NCI-H446 treated with DMSO at 0.1 percent for 48 hours (cell line): ENCODE results near the gene PAFAH1B1.

Experiments
- DNase-seq: peaks from one replicate; lab custom pipeline; 2025; lab: John Stamatoyannopoulos, UW

Gene PAFAH1B1

GRCh38 chr17:2703181-2703580, 109.7 kb downstream of the PAFAH1B1 start:
- DNase-seq, result no peak

DNA sequence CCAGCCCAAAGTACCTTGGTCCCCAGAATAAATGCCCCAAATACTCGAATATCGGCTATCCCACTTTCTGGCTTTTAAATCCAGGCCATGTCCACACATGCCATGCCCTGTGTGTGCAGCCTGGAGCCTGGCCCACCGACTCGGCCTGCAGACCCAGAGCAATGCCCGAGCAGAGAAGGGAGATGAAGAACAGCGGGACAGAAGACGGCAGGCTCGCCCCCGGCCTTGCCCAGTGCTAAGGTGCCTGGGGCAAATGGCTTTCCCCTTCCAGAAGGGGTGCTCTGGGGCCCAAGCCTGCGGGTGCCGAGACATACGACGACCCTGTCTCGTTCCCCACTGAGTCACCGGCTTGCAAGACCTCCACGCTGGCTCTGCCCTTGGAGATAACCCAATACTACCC, 110.2 kb downstream of the PAFAH1B1 start:
- no peak for DNase-seq

DNA sequence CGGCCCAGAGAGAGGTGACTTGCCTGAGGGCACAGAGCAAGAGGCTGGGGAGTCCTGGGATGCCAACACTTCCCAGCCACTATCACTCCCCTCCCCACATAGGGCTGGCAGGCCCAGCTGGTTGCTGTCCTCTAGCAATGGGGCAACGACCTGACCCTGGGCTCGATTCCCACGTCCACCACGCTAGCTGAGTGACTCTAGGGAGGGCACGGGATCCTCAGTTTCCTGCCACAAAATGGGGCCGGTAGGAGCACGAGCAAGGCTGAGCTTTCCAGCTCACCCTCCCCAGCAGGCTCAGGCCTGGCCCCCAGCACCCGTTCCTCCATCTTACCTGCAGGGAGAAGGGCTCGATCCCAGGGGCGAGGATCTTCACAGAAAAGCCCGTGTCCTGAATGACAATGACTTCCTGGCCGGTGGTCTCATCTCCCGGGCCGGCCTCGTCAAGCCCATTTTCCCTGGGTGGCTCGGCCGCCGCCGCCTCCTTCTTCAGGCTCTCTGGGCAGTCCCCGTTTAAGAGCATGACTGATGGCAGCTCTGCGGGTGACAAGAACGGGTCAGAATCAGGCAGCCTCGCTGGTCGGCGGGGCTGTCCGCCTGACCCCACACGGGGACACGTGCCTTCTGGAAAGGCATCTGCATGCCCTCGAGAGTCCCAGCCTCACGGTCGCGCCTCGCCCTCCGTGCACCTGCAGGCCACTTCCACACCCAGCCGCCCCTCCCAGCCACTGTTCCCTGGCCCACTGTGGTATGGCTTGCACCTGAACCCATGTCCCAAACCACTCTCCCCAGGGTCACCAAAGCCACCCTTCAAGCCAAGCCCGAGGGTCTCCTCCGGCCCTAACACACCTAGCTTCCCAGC, 110.8 kb downstream of the PAFAH1B1 start:
- DNase-seq, result no peak

DNA sequence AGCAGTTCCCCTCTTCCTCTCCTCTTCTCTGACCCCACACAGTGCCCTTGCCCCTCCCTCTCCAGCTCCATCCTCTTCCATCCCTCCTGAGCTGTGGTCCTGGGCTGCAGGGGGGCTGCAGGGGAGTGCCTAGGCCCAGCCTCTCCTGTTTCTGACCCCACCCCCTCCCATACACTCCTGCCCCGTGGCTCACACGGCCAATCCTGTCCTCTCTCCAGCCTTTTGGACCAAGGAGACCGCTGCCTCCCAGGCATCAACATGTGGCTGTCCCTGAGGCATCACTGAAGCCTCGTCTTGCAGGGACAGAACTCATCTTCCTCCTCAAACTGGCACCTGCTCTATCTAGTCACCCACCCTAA, 111.4 kb downstream of the PAFAH1B1 start:
- no peak for DNase-seq

DNA sequence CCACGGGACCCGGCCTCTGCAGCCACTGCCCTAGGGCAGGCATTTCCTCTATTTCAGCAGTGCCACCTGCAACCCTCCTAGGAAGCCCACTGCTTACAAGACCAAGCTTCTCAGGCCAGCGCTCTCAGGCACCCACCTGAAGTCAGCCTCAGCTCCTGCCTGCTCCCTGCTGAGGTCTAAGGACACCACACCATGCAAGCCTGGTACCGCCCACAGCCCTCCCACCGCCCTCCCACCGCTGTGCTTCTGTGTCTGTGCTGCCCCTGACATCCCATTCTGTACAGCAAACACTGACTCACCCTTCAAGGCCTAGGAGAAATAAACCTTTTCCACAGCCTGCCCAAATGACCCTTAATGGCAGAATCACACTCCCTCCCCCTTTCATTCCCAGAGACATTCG, 111.8 kb downstream of the PAFAH1B1 start:
- no peak for DNase-seq

- no peak for DNase-seq
These were observed 112.7 kb downstream of the PAFAH1B1 start for GRCh38 chr17:2705888-2706795.

GRCh38 chr17:2706911-2707510, 113.6 kb downstream of the PAFAH1B1 start:
- no peak for DNase-seq

DNA sequence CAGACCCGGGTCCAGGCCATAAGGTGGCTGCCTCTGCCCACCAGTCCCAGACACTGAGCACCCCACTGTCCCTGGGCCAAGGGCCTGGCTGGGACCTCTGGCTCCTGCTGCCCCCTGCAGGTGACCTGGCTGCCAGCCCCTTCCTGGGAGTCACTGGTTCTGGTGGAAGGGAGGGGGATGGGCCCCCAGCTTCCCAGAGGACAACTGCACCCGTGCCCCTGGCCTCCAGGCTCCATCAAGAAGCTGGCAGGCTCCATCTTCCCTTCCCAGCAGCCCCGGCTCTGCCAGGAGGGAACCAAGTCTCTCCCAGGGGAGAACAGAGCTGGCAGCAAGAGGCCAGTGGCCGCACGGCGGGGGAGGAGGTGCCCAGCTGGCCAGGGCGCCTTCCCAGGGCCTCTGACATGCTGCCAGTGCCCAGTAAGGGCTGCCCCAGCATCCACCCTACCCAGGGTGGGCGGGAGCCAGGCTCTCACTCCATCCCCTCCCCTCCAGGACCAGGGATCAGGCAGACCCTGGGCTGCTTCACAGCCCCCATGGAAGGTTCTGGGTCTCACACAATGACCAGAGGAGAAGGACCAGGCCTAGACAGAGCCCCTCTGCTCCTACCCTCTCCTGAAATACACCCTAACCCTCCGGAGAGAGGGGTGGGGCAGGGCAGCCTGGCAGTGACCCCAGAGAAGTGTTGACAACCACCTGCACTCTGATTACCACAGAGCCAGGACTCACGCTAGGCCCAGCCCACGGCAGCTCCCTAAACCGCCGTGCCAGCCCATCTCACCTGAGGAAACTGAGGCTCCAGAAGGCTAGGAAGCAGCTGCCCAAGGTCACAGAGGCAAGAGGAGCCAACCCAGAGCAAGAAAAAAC, 114.5 kb downstream of the PAFAH1B1 start:
- no peak for DNase-seq

- DNase-seq, result no peak
These were observed 115.2 kb downstream of the PAFAH1B1 start for GRCh38 chr17:2708585-2709182.

GRCh38 chr17:2709183-2709661, 115.8 kb downstream of the PAFAH1B1 start:
- DNase-seq, result no peak

GRCh38 chr17:2710071-2710802, 116.8 kb downstream of the PAFAH1B1 start:
- no peak for DNase-seq

DNA sequence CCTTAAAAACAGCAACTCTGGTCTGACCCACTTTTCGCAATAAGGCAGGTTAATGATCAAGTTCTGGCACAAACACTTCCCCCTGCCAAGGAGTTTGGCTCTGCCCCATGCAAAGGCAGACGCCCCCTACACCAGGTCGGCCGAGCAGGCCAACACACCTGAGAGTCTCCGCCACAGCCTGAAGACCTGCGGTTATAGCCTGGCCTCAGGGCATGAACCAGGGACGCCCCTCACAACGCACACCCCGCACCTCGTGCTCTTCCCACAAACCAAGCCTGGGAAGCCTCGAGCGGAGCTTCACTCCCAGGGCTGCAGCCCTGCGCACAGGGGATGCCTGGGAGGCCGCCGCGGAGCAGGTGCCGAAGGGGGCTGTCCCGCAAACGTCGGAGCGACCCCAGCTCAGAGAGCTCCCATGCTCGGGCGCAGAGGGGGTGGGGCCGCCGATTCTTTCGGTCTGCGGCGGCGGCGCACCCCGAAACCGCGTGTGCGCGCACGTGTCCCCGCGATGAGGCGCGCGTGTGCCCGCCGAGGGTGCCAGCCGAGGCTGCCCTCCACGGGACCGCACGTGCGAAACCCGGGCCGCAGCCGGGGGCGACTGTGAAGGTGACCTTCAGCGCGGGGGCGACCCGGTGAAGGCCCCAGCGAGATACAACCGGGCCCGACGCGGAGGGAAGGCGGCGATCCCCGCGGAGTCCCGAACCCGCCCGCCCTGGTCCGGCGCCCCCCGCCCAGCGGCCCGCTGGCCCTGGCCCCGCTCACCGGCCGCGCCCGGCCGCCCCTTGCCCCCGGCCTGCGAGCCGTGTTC, 117.6 kb downstream of the PAFAH1B1 start:
- no peak for DNase-seq

- peak; percentile 67 for DNase-seq
These were observed 118.3 kb downstream of the PAFAH1B1 start, which contains the start of gene CLUH for GRCh38 chr17:2711608-2712299. Gene CLUH, minus strand, starts transcription at chr17:2711764. Its CDS starts 103 bp downstream, at chr17:2711661.

DNA sequence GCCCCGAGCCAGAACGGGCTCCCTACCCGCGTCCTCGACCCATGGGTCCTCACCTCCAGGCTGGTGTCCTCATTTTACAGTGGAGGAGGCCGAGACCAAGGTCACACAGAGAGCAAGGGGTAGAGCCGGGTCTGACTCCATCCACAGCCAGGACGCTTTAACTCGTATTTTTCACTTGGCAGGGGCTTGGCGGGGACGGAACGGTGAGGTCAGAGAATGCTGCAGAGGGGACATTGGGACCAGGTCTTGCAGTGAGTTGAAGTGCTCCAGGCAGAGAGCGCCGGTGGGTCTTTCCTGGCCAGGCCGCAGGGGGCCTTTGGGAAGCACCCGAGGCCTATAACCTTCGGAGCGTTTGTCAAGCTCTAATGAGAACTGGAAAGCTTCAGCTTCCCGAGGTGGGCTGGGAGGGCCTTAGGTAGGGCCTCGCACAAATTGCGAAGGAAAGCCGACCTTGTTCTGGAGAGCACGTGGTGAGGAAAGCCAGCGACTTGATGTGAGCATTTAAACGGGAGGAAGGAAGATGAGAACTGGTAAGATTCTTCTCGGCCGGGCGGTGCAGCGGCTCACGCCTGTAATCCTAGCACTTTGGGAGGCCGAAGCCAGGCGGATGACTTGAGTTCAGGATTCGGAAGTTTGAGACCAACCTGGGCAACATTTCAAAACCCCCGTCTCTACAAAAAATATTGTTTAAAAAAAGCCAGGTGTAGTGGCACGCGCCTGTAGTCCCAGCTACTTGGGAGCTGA, 119.0 kb downstream of the PAFAH1B1 start:
- DNase-seq, result no peak

DNA sequence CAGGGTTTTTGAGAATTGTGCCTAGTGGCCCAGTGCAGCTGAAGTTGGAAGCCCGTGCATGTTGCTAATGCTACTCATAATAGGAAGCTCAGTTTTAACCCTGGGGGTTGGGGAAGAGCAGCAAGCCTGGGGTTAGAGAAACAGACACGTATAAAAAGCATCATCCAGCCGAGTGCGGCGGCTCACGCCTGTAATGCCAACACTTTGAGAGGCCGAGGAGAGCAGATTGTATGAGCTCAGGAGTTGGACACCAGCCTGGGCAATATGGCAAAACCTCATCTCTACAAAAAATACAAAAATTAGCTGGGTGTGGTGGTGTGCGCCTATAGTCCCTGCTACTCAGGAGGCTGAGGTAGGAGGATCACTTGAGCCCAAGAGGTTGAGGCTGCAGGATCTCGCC, 120.4 kb downstream of the PAFAH1B1 start:
- peak; percentile 36 for DNase-seq

GRCh38 chr17:2716649-2717048, 123.2 kb downstream of the PAFAH1B1 start:
- no peak for DNase-seq

DNA sequence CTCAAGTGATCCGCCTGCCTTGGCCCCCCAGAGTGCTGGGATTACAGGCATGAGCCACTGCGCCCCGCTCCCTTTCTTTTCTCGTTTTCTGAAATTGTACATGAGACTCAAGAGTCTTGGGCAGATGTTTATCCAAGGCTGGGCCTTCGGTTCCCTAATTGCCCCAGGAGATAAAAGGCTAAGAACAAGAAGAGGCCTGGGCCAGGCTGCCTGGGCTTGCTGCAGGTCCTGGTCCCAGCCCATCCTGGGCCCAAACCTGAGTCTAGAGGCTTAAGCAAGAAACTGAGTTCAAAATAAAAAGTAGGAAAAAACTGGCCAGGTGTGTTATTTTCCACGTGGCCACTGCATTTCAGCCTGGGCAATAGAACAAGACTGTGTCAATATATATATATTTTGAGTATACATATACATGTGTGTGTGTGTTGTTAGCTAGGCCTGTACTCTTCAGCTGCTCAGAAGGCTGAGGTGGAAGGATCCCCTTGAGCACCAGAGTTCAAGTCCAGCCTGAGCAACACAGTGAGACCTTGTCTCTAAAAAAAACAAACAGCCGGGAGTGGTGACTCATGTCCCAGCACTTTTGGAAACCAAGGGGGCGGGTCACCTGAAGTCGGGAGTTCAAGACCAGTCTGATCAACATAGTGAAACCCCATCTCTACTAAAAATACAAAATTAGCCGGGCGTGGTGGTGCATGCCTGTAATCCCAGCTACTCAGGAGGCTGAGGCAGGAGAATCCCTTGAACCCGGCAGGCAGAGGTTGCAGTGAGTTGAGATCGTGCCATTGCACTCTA, 124.9 kb downstream of the PAFAH1B1 start:
- DNase-seq, result no peak
